HK-2 (cell line): ENCODE measurements around the gene UPK3BL2.
A peak's percentile ranks its signal among the peaks of the same experiment; 100 is the strongest.
"Not testable (repeated sequence)": the region's sequence is repeated elsewhere in the genome, so short reads cannot be mapped to it uniquely, and the experiment has no call there.

Experiments
- DNase-seq: peaks from one replicate; pipeline ENCODE4 v3.0.0-alpha.2; 2018; ENCODE audit not compliant: unreplicated experiment

Gene UPK3BL2

GRCh38 chr7:102531583-102531982 is 11.9 kb downstream of the UPK3BL2 start:
- not testable (repeated sequence) for DNase-seq

- not testable (repeated sequence) for DNase-seq
These were observed 15.4 kb downstream of the UPK3BL2 start for GRCh38 chr7:102527822-102528793.

- DNase-seq, result not testable (repeated sequence)
These were observed 16.3 kb downstream of the UPK3BL2 start for GRCh38 chr7:102527182-102527581.

DNA sequence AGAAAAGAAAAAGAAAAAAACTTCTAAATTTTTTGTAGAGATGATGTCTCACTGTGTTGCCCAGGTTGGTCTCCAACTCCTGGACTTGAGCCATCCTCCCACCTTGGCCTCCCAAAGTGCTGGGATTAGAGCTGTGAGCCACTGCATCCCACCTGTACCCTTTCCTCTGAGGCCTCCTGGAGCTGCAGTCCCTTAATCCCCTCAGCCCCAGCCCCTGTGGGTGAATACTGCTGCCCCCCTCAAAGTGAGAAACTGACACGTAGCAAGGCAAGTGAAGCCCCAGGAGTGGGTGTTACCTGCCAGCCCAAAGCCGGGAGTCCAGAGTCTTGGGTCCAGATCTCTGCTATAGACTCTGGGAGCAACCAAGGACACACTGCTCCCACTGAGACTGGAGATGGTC is 18.7 kb downstream of the UPK3BL2 start:
- DNase-seq, result not testable (repeated sequence)

GRCh38 chr7:102520797-102521196 is 22.7 kb downstream of the UPK3BL2 start:
- DNase-seq, result not testable (repeated sequence)

- peak; percentile 27 for DNase-seq
These were observed 25.8 kb downstream of the UPK3BL2 start, which contains the start of gene RASA4B for GRCh38 chr7:102517550-102518147. TSS of gene RASA4B (minus strand) at chr7:102517777. CDS start at chr7:102517710, 67 bp downstream.

DNA sequence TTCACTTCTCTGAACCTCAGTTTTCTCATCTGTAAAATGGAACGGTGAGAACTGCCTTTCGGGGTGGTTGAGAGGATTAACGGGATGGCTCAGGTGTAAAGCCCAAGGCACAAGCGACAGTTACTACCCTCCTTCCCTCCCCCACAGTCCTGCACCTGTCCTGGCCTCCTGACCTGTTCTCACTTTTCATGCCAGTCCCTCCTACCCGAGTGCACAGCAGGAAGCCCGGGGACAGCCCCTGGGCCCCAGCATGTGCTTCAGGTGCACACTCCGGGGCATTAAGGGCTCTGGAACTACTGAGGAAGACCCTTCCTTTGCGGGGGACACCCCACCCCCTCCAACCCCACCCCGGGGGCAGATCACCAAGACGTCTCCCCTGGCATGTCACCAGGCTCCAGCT is 26.5 kb downstream of the UPK3BL2 start:
- DNase-seq, result not testable (repeated sequence)

GRCh38 chr7:102515889-102516288 is 27.6 kb downstream of the UPK3BL2 start:
- not testable (repeated sequence) for DNase-seq

GRCh38 chr7:102514881-102515721 is 28.4 kb downstream of the UPK3BL2 start:
- DNase-seq, result not testable (repeated sequence)

GRCh38 chr7:102512642-102513221 is 30.8 kb downstream of the UPK3BL2 start:
- DNase-seq, result peak; percentile 8

- not testable (repeated sequence) for DNase-seq
These were observed 31.5 kb downstream of the UPK3BL2 start for GRCh38 chr7:102511860-102512522.

DNA sequence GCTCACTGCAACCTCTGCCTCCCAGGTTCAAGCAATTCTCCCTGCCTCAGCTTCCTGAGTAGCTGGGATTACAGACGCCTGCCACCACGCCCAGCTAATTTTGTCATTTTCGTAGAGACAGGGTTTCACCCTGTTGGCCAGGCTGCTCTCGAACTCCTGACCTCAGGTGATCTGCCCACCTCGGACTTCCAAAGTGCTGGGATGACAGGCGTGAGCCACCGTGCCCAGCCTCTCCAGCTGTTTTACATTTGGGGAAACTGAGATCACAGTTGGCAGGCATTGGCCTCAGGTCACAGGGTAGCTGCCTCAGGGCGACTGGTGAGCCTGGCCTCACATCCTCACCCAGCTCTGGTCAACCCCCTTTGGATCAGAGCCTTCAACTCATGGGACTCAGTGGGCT is 32.9 kb downstream of the UPK3BL2 start:
- not testable (repeated sequence) for DNase-seq

DNA sequence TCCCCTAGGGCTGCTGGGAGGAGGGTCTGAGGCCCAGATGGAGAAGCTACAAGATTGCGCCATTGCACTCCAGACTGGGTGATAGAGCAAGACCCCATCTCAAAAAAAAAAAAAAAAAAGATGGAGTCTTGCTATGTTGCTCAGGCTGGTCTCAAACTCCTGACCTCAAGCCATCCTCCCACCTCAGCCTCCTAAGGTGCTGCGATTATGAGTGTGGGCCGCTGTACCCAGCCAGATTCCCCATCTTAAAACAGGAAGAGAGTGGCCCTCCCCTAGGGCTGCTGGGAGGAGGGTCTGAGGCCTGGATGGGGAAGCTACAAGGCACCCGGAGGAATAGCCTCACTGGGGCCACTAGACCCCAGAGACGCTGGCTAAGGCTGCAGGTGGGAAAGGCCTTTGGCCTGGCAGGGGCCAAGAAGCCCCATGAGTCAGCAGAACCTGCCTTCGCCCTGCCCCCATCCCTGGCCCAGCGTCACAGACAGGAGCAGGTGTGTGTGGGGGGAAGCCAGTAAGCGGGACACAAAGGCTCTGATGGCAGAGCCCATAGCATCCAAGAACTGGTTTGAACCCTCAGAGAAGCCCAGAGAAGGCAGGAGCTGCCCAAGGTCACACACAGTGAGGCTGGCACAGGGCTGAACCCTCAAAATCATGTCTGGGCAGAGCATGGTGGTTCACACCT is 35.9 kb downstream of the UPK3BL2 start:
- DNase-seq, result not testable (repeated sequence)

- DNase-seq, result not testable (repeated sequence)
These were observed 38.0 kb downstream of the UPK3BL2 start for GRCh38 chr7:102505298-102506185.

GRCh38 chr7:102503141-102503540 is 40.4 kb downstream of the UPK3BL2 start:
- DNase-seq, result not testable (repeated sequence)

DNA sequence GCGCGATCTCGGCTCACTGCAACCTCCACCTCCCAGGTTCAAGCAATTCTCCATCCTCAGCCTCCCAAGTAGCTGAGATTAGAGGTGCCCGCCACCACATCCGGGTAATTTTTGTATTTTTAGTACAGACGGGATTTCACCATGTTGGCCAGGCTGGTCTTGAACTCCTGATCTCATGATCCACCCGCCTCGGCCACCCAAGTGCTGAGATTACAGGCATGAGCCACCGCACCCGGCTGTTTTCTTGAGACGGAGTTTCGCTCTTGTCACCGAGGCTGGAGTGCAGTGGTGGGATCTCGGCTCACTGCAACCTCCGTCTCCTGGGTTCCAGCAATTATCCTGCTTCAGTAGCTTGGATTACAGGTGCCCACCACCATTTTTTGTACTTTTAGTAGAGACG is 45.2 kb downstream of the UPK3BL2 start:
- DNase-seq, result not testable (repeated sequence)

GRCh38 chr7:102497308-102497707 is 46.2 kb downstream of the UPK3BL2 start:
- not testable (repeated sequence) for DNase-seq

GRCh38 chr7:102496861-102497260 is 46.6 kb downstream of the UPK3BL2 start:
- DNase-seq, result not testable (repeated sequence)
